ENCODE results near the gene CTNNBL1.
"Not testable (repeated sequence)": the region's sequence is repeated elsewhere in the genome, so short reads cannot be mapped to it uniquely, and the experiment has no call there.

CTNNBL1 gene

DNA sequence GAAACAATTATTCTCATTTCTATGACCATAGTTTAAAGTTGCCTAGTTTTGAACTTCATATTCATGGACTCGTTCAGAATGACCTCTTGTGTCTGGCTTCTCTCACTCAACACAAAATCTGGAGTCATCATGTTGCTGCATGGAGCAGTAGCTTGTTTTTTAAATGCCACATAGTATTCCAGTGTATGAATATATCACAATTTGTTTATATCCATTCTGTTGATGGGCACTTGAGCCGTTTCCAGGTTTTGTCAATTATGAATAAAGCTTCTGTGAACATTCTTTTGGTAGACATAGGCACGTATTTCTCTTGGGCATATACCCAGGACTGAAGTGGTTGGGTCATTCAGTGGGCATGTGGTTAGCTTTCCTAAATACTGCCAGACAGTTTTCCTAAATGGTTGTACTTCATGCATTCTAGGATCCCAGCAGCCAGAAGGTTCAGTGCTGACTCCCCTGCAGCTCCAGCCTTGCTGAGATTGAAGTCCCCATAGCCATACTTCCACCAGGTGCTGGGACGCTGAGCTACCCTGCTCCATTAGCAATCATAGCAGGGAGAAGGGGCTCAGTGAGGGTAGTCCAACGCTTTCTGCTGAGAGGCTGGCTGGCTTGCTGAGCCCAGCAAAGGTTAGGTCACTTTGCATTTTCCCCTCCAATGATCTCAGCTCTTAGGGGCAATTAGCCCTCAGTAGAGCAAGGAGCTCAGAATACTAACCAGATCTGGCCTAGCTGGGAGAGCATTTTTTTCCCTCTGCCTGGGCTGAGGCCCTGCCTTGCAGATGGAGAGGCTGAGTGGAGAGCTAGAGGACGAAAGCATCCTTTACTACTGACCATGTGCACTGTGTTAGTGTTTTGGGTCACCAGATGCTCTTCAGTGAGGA, 35.7 kb upstream of the CTNNBL1 start:
- Histone ChIP-seq H2AFZ (no peak overlapping the region), H3K36me3 (ENCODE audit: control insufficient read depth, insufficient read depth, low read length) (no peaks in the 10 kb centered on the region), H3K4me1 (no peaks in the 10 kb centered on the region), H3K4me2 (ENCODE audit: low read length) (no peak overlapping the region), H3K9ac (no peak overlapping the region), H3K79me2 (no peaks in the 10 kb centered on the region), H3K9me3 (ENCODE audit: control insufficient read depth, low read length) (no peaks in the 10 kb centered on the region), H3K27me3 (ENCODE audit: control insufficient read depth, insufficient read depth, low read length) (no peaks in the 10 kb centered on the region), H3K27ac (no peak overlapping the region), H3K4me3 (ENCODE audit: low read depth, low read length) (no peak overlapping the region)
- TF ChIP-seq, protein P1, sequence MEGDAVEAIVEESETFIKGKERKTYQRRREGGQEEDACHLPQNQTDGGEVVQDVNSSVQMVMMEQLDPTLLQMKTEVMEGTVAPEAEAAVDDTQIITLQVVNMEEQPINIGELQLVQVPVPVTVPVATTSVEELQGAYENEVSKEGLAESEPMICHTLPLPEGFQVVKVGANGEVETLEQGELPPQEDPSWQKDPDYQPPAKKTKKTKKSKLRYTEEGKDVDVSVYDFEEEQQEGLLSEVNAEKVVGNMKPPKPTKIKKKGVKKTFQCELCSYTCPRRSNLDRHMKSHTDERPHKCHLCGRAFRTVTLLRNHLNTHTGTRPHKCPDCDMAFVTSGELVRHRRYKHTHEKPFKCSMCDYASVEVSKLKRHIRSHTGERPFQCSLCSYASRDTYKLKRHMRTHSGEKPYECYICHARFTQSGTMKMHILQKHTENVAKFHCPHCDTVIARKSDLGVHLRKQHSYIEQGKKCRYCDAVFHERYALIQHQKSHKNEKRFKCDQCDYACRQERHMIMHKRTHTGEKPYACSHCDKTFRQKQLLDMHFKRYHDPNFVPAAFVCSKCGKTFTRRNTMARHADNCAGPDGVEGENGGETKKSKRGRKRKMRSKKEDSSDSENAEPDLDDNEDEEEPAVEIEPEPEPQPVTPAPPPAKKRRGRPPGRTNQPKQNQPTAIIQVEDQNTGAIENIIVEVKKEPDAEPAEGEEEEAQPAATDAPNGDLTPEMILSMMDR (IDR thresholded peaks at IDR 0.05) = no peak

DNA sequence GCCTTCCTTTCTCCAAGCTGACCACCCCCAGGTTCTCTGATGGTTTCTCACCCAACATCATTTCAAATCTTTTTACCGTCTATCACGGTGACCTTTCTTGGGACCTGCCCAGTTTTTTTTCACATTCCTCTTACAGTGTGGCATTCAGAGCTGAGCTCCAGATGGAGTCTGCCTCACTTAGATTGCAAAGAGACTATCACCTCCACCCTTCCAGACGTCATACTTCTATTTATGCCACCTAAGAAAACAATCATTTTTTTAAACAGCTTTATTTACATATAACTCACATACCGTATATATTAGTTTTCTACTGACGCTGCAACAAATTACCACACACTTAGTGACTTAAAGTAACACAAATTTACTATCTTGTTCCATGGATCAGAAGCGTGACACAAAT, 32.3 kb upstream of the CTNNBL1 start:
- TF ChIP-seq, protein P1 (IDR thresholded peaks at IDR 0.05) = no peak
- H3K4me3 ChIP-seq (ENCODE audit: low read depth, low read length) = no peak overlapping the region
- H3K36me3 ChIP-seq (ENCODE audit: control insufficient read depth, insufficient read depth, low read length) = no peaks in the 10 kb centered on the region
- no peak overlapping the region for H3K4me2 ChIP-seq (ENCODE audit: low read length)
- H3K4me1 ChIP-seq = no peaks in the 10 kb centered on the region
- no peak overlapping the region for H3K27ac ChIP-seq
- no peaks in the 10 kb centered on the region for H3K27me3 ChIP-seq (ENCODE audit: control insufficient read depth, insufficient read depth, low read length)
- no peaks in the 10 kb centered on the region for H3K9me3 ChIP-seq (ENCODE audit: control insufficient read depth, low read length)
- no peak overlapping the region for H3K9ac ChIP-seq
- no peaks in the 10 kb centered on the region for H3K79me2 ChIP-seq
- H2AFZ ChIP-seq = no peak overlapping the region

DNA sequence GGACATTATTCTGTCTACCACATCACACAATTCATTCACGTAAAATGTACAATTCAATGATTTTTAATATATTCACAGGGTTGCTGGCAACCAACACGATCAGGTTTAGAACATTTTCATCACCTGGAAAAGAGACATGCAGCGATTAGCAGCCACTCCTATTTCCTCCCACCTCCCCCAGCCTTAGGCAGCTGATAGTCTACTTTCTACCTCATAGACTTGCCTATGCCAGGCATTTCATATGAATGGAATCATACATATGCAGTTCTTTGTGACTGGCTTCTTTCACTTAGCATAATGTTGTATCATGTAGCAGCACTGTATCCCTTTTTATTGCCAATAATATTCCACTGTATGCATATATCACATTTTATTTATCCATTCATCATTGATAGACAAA, 31.5 kb upstream of the CTNNBL1 start:
- H3K4me2 ChIP-seq (ENCODE audit: low read length) = no peak overlapping the region
- no peak overlapping the region for H3K27ac ChIP-seq
- H3K9ac ChIP-seq = no peak overlapping the region
- H3K36me3 ChIP-seq (ENCODE audit: control insufficient read depth, insufficient read depth, low read length) = no peaks in the 10 kb centered on the region
- H3K9me3 ChIP-seq (ENCODE audit: control insufficient read depth, low read length) = no peaks in the 10 kb centered on the region
- H3K4me1 ChIP-seq = no peaks in the 10 kb centered on the region
- TF ChIP-seq, protein P1 (IDR thresholded peaks at IDR 0.05) = no peak
- no peak overlapping the region for H3K4me3 ChIP-seq (ENCODE audit: low read depth, low read length)
- no peaks in the 10 kb centered on the region for H3K79me2 ChIP-seq
- H2AFZ ChIP-seq = no peak overlapping the region
- no peaks in the 10 kb centered on the region for H3K27me3 ChIP-seq (ENCODE audit: control insufficient read depth, insufficient read depth, low read length)

DNA sequence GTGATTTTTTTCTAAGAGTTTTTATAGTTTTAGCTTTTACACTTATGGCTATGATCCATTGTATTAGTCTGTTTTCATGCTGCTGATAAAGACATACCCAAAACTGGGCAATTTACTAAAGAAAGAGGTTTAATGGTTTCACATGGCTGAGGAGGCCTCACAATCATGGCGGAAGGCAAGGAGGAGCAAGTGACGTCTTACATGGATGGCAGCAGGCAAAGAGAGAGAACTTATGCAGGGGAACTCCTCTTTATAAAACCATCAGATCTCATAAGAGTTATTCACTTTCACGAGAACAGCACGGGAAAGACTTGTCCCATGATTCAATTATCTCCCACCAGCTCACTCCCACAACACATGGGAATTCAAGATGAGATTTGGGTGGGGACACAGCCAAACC, 29.2 kb upstream of the CTNNBL1 start:
- not testable (repeated sequence) for H3K4me2 ChIP-seq (ENCODE audit: low read length); H3K9me3 ChIP-seq (ENCODE audit: control insufficient read depth, low read length); H3K4me1 ChIP-seq; H2AFZ ChIP-seq; H3K4me3 ChIP-seq (ENCODE audit: low read depth, low read length); H3K27me3 ChIP-seq (ENCODE audit: control insufficient read depth, insufficient read depth, low read length); H3K9ac ChIP-seq; H3K36me3 ChIP-seq (ENCODE audit: control insufficient read depth, insufficient read depth, low read length); H3K79me2 ChIP-seq; H3K27ac ChIP-seq

DNA sequence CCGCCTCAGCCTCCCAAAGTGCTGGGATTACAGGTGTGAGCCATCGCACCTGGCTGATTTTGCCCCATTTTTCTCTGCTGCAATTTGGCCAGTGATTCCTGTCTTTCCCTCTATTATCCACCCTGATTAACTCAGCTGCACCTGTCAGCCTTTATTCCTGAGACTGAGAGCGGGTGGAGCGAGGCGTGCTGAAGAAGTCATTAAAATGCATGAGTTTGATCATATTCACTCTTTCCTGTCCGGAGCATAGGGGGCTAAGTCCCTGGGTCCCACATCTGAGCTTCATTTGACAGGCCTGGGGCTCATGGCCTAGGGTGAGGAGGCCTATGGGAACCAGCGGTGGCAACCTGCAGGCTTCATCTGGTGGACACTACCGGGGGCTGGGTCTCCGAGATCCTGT, 25.7 kb upstream of the CTNNBL1 start:
- Histone ChIP-seq H3K4me2 (ENCODE audit: low read length) (no peak overlapping the region), H3K36me3 (ENCODE audit: control insufficient read depth, insufficient read depth, low read length) (no peaks in the 10 kb centered on the region), H3K9ac (no peak overlapping the region), H3K79me2 (no peaks in the 10 kb centered on the region), H3K4me1 (no peaks in the 10 kb centered on the region), H3K9me3 (ENCODE audit: control insufficient read depth, low read length) (no peaks in the 10 kb centered on the region), H3K4me3 (ENCODE audit: low read depth, low read length) (no peak overlapping the region), H2AFZ (no peak overlapping the region), H3K27me3 (ENCODE audit: control insufficient read depth, insufficient read depth, low read length) (no peaks in the 10 kb centered on the region), H3K27ac (no peak overlapping the region)
- TF ChIP-seq, protein P1 (IDR thresholded peaks at IDR 0.05) = no peak
